GM18870 (cell line): Measurements from ENCODE around the gene STK10.
"Not testable (repeated sequence)": the region's sequence is repeated elsewhere in the genome, so short reads cannot be mapped to it uniquely, and the experiment has no call there.

Experiments
- ATAC-seq: cut with Tn5 transposase; IDR thresholded peaks from one replicate; pipeline ENCODE4 v1.9.1; 2021; ENCODE audit warnings: moderate library complexity; ENCODE audit not compliant: unreplicated experiment

STK10 gene

DNA sequence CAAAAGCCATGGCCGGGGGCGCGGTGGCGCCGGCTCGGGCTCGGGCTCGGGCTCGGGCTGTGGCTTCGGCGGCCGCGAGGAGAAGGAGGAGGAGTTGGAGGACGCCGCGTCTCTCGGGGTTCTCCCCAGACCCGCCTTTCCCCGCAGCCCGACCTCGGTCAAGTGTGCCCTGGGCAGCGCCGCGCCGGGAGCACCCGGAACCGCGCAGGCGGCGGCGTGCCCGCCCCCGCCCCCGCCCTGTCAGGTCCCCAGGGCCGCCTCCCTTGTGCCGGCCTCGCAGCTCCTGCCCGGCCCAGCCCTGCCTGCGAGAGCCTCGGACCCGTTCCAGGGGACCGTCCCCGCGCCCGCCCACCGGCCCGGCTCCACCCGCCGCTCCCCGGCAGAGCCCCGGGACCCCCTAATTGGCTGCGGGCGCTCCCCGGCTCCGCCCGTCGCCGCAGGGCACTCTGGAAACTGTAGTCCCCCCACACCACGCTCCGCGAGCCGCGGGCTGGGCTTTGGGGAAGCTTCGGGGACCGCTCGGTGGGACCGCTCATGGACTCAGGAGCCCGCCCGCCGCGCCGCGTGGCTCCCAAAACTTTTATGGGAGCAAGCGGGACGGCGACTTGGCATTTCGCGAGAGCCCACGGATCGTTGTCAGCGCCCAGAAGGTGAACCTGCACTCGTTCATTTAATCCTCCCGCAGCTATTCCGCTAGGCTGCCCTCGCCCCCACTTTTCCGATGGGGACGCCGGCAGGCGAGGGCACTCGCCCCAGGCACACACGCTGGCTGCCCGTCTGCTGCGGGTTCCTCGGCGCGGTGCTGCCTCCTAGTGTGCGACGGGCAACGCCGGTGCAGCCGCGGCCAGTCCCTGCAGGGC, at the start of gene STK10:
Gene STK10 (minus strand): TSS at position 192 of the 860 bp plus-strand sequence. CDS start 182 bp downstream, at position 10.
- ATAC-seq, result peak; percentile 53

DNA sequence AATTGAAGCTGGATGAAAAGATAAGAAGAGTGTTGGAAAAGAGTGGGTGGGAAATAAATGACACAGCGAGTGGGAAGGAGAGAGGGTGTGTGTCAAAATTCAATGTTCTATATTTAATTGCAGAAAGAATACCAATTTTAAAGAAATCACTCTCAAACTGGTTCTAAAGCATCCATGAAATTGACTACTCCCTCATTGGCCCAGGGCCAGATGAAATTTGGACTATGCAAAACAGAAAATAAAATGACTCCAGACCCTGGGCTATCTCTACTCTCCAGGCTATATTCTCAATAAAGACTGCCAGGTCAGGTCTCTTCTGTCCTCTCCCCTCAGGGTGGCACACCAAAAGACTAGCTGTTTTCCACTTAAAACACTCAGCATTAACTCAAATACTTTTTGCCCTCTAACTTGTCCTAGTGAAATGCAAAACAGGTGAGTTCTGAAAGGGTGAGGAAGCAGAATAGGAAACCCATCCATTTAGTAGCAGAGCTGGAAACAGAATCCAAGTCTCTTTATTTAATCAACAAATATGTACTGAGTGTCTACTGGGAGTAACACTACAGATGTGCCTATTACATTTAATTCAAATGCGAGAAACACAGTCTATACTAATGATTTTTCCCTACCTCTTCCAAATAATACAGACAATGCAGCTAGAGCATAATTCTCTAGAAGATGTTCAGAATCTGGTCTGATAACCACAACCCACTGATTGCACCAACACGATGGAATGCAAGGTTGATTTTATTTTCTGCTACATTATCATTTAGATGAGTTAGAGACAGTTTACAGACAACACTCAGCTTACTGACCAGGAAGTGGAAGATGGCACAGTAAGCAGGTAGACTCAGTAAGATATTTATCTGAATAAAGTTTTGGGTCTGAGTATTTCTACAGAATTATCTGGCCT, 48.1 kb upstream of the STK10 start:
- no peak for ATAC-seq

DNA sequence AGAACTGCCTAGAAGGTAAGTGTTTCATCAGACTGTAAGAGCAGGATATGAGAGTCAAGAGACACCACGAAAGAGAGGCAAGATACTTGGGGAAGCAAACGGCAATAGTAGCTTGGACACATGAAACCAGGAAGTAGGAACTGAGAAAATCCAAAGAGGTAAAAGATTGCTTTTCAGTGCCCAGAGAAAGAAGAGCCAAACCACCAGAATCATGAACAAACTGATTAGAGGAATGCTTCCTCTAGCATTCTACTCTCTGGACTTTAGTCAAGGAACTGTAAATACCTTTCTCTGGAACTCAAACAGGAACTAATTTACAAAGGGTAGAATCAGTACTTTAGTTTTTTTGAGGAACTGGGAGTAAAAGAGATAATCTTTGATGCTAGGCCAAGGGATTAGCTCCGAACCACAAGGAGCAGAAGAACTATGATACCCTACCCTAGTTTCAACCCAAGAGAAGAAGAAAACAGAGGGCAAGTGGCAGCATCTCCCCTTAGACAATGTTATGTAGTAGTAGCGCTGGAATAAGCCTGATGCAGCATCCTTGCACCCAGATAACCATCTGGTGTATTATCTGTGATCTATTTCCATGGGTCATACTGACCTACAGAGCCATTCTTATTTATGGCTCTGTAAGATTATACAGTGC, 47.2 kb upstream of the STK10 start:
- ATAC-seq, result peak; percentile 58

DNA sequence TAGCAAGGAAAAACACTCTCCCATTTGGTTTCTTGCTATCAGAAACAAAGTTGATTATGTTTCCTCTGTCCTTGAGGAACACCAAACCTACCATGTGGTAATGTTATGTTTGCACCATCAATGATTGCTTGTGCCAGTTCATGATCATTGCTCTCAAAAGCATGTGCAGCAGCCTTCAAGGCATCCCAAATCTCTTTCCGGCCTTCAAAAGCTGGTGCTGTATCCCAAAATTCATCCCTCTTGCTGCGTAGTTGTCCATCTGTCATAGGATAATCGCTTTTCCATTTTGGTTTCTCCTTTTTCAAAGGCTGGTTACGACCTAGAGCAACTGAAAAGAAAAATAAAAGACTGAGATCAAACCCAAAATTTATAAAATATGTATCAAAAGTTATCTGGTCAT, 46.0 kb upstream of the STK10 start:
- ATAC-seq, result no peak

GRCh38 chr5:172229904-172230303, 41.9 kb upstream of the STK10 start:
- ATAC-seq, result no peak

DNA sequence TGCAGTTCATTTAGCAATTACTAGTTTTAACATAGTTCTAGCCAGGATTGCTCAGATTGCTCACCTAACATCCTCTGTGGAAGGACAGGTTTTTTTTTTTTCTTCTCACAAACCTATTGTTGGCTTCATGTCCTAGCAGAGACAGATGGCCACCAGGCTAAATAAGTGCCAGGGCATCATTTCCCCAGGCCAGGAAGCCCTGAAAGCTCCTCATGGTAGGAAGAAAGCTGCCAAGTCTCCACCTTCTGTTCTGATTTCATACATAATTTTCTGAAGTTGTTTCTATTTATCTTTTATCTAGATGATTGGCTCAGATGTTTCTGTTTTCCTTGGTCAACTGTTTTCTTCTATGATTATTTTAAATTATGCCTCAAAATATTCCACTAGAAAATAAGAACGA, 37.0 kb upstream of the STK10 start:
- ATAC-seq, result no peak

DNA sequence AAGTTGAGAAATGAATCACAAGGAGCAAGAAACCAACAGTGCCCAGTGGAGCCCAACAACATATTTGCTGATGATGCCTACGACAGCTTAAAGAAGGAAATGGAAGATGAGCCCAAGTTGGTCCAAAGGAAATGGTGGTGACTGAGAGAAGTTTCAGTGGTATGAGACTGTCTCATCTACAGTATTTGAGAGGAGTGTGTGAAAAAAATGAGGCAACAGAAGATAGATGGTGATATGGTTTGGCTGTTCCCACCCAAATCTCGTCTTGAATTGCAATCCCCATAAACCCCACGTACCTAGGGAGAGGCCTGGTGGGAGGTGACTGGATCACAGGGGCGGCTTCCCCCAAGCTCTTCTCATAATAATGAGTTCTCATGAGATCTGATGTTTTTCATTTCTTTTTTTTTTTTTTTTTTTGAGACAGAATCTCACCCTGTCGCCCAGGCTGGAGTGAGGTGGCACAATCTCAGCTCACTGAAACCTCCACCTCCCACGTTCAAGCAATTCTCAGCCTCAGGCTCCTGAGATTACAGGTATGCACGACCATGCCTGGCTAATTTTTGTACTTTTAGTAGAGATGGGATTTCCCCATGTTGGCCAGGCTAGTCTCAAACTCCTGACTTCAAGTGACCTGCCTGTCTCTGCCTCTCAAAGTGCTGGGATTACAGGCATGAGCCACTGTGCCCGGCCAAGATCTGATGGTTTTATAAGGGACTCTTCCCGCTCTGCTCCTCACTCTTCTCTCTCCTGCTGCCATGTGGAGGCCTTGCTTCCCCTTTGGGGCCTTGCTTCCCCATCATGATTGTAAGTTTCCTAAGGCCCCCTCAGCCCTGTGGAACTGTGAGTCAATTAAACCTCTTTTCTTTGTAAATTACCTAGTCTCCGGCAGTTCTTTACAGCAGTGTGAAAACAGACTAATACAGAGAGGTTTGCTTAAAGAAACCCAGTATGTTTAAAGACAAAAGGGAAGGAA, 36.2 kb upstream of the STK10 start:
- ATAC-seq, result peak; percentile 80

- no peak for ATAC-seq
Measured at GRCh38 chr5:172219296-172219695, 31.3 kb upstream of the STK10 start.

GRCh38 chr5:172216345-172216744, 28.3 kb upstream of the STK10 start:
- no peak for ATAC-seq

DNA sequence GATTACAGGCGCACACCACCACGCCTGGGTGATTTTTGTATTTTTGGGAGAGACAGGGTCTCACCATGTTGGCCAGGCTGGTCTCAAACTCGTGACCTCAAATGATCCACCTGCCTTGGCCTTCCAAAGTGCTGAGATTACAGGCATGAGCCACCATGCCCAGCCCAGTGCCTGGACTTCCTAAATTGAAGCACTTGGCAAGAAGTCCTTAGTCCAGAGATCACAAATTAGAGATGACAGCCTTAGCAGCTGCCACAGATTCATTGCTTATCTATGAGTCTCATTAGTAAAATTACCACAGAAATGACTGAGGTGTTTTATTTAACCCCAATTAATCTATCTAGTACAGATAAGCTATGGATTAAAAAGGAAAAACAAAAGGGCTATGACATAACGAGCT, 25.1 kb upstream of the STK10 start:
- ATAC-seq, result no peak

DNA sequence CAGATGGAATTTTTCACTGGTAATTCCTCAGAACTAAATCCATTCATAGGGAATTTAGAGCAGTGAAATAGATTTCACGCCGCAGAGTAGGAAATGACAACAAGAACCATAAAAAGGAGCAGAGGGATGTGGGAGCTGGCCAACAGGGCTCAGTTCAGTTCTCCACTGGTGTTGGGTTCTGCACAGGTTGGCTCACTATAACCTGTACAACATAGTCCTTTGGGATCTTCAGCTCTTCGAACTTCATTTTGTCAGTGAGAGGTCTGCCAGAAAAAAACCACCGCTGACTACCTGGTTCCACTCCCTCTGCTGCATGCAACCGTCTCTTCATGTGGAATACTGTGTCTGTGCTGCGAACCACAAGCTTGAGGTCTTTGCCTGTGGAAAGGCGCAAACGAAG, 23.7 kb upstream of the STK10 start:
- no peak for ATAC-seq

GRCh38 chr5:172209714-172210113, 21.7 kb upstream of the STK10 start:
- ATAC-seq, result no peak

DNA sequence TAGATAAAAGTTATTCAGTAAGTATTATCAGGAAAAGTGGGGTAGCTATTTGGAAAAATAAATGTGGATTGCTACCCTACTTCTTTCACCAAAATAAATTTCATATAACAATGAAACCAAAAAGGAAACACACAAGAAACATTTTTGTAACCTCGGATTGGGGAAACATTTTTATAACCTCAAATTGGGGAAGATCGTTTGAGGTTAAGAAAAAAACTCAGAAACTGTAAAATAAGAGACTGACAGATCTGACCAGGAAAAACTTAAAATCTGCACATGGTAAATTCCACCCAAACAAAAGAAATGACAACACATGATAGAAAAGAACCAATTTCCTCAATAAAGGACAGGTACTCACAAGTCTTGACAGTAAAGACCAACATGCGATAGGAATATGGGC, 19.5 kb upstream of the STK10 start:
- ATAC-seq, result no peak

GRCh38 chr5:172205984-172206383, 18.0 kb upstream of the STK10 start:
- ATAC-seq, result not testable (repeated sequence)

- no peak for ATAC-seq
Measured at GRCh38 chr5:172200476-172200875, 12.5 kb upstream of the STK10 start.

GRCh38 chr5:172199446-172199845, 11.4 kb upstream of the STK10 start:
- no peak for ATAC-seq

DNA sequence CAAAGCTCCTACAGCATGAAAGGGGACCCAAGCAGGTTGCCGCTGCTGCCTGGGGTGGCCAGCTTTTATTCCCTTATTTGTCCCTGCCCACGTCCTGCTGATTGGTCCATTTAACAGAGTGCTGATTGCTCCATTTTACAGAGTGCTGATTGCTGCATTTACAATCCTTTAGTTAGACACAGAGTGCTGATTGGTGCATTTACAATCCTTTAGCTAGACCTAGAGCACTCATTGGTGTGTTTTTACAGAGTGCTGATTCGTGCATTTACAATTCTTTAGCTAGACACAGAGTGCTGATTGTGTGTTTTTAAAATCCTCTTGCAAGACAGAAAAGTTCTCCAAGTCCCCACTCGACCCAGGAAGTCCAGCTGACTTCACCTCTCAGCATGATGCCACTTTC, 9.8 kb upstream of the STK10 start:
- ATAC-seq, result not testable (repeated sequence)

DNA sequence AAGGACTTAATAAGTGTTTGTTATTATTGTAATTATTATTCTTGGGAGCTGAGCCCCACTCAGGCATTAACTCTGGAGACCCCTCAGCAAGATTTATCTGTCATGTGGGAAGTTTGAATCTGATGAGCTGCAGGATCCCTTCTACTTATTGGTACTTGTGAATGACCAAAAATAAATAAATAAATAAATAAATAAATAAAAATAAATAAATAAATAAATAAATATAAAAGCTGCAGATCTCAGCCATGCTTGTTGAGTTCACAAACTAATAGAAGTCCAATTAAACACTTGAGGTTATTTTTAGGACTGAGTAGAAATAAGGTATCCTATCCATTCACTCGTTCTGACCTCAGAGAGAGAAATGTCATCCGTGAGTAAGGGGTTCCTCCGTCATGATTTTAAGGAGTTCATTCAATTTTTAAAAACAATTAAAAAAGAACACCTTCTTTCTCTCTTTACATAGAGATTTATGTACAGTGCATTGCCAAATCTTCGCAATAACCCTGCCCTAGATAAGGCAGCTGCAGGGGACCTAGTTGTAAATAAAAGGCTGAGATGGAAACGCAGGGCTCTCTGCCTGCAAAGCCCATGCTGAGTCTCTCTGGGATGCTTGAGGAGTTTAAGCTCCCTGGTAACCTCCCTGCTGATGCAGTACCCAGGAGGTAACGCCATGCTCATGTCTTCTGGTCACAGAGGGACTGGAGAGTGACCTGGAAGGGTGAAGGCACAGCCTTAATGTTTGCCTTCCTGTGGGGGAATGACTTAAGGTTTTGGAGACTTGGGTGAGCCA, 7.2 kb upstream of the STK10 start:
- no peak for ATAC-seq

DNA sequence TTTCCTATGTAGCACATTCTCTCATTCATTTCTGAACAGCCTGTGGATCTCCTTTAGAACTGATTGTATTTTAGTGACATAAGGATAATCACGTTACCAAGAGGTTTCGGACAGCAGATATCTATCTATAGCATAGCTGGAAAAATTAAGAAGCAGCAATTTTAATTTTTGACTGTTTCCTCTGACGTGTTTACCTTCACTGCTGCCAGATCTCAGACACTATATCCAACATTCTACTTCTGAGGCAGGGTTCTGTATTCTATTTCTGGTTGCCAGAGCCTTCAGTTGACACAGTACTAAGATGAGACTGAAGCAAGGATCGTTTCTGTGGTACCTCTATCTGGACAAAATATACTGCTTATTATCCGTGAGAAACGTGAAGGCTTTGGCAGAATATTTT, 5.8 kb upstream of the STK10 start, which contains the start of gene EFCAB9:
Gene EFCAB9 (plus strand): TSS at position 301 of the 400 bp plus-strand sequence. CDS start 1 bp downstream, at position 302.
- no peak for ATAC-seq
